ENCODE results near the gene THSD7B. TPM values are rescaled to one million over a fixed set of nuclear protein-coding genes. Genes with fewer than 3 reads are reported as not detected.

THSD7B gene
- total RNA-seq, 1 donor, result under 0.01 TPM

DNA sequence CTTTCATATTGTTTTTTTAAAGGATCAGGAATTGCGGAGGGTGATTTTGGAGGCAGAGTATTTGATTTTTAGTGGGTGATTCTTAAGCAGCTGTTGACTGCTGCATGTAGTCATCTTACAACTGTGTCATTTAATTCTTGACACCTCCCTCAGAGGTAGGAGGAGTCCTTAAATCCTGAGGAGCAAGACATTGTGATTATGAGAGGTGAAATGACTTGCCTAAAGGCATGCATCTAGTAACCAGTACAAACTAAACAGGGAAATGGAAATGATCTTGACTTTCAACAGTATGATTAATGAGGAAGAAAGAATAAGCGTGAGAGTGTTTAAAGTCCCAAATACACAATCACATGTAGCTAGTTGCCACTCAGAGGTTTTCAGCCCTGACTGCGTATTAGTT lies 440.7 kb downstream of the THSD7B start:
- Histone ChIP-seq H3K4me1 (ENCODE audit: insufficient read depth, low read length) (no peaks in the 10 kb centered on the region), H3K4me3 (ENCODE audit: insufficient read depth, low read length) (no peak overlapping the region), H3K36me3 (ENCODE audit: insufficient read depth, low read length) (no peaks in the 10 kb centered on the region), H3K27ac (ENCODE audit: low read depth, low read length) (no peak overlapping the region), H3K79me2 (ENCODE audit: insufficient read depth, low read length) (no peaks in the 10 kb centered on the region), H3K9me3 (ENCODE audit: low read depth, low read length) (no peaks in the 10 kb centered on the region), H4K20me1 (ENCODE audit: insufficient read depth, low read length) (no peaks in the 10 kb centered on the region), H3K4me2 (ENCODE audit: insufficient read depth, low read length) (no peak overlapping the region), H3K27me3 (ENCODE audit: insufficient read depth, low read length) (no peaks in the 10 kb centered on the region), H2AFZ (ENCODE audit: low read length) (no peak overlapping the region)
- TF ChIP-seq, protein P1, sequence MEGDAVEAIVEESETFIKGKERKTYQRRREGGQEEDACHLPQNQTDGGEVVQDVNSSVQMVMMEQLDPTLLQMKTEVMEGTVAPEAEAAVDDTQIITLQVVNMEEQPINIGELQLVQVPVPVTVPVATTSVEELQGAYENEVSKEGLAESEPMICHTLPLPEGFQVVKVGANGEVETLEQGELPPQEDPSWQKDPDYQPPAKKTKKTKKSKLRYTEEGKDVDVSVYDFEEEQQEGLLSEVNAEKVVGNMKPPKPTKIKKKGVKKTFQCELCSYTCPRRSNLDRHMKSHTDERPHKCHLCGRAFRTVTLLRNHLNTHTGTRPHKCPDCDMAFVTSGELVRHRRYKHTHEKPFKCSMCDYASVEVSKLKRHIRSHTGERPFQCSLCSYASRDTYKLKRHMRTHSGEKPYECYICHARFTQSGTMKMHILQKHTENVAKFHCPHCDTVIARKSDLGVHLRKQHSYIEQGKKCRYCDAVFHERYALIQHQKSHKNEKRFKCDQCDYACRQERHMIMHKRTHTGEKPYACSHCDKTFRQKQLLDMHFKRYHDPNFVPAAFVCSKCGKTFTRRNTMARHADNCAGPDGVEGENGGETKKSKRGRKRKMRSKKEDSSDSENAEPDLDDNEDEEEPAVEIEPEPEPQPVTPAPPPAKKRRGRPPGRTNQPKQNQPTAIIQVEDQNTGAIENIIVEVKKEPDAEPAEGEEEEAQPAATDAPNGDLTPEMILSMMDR (IDR thresholded peaks at IDR 0.05; ENCODE audit: extremely low read depth, low read depth, low read length), result no peak
- DNase-seq (ENCODE audit: insufficient read length, low spot score, missing footprints), result no peak

DNA sequence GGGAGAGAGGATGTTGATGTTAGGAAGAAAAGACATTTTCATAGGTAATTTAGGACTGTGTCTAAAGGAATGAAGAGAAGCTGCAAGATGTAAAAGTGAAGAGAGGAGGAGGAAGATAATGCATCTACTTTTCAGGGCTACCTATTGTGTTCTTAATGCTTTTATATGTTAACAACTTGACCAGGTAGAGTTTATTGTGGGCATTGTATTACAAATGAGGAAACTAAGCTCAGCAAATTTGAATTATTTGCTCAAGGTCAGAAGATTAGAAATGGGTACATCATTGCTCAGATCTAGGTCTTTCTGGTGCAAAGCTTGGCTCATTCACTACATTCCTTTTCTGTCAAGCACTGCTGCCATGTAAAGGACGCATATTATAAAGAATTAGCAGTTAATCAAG lies 441.7 kb downstream of the THSD7B start:
- Histone ChIP-seq H3K27me3 (ENCODE audit: insufficient read depth, low read length) (no peaks in the 10 kb centered on the region), H3K9me3 (ENCODE audit: low read depth, low read length) (no peaks in the 10 kb centered on the region), H3K4me1 (ENCODE audit: insufficient read depth, low read length) (no peaks in the 10 kb centered on the region), H3K79me2 (ENCODE audit: insufficient read depth, low read length) (no peaks in the 10 kb centered on the region), H3K27ac (ENCODE audit: low read depth, low read length) (no peak overlapping the region), H3K36me3 (ENCODE audit: insufficient read depth, low read length) (no peaks in the 10 kb centered on the region), H3K4me3 (ENCODE audit: insufficient read depth, low read length) (no peak overlapping the region), H3K4me2 (ENCODE audit: insufficient read depth, low read length) (no peak overlapping the region), H4K20me1 (ENCODE audit: insufficient read depth, low read length) (no peaks in the 10 kb centered on the region), H2AFZ (ENCODE audit: low read length) (no peak overlapping the region)
- no peak for DNase-seq (ENCODE audit: insufficient read length, low spot score, missing footprints)
- TF ChIP-seq, protein P1 (IDR thresholded peaks at IDR 0.05; ENCODE audit: extremely low read depth, low read depth, low read length), result no peak

DNA sequence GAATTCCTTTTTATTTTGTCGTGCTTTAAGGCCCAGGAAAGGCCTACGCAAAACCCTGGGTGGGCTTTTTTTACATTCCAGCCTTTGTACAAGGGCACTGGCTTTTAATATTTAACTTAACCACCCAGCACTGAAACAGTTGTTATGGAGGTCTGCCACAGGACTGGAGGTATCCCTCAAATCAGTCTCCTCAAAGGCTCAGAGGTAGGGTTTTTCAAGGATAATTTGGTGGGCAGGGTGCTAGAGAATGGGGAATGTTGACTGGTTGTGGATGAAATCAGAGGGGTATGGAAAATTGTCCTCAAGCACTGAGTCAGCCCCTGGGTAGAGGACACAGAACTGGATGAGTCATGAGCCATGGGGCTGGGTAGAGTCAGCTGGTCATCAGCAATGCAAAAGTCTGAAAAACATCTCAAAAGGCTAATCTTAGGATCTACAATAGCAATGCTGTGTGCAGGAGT lies 443.1 kb downstream of the THSD7B start:
- no peaks in the 10 kb centered on the region for H3K9me3 ChIP-seq (ENCODE audit: low read depth, low read length)
- no peak for DNase-seq (ENCODE audit: insufficient read length, low spot score, missing footprints)
- H3K27me3 ChIP-seq (ENCODE audit: insufficient read depth, low read length), result no peaks in the 10 kb centered on the region
- no peak overlapping the region for H3K4me2 ChIP-seq (ENCODE audit: insufficient read depth, low read length)
- H3K36me3 ChIP-seq (ENCODE audit: insufficient read depth, low read length), result no peaks in the 10 kb centered on the region
- H2AFZ ChIP-seq (ENCODE audit: low read length), result no peak overlapping the region
- H3K79me2 ChIP-seq (ENCODE audit: insufficient read depth, low read length), result no peaks in the 10 kb centered on the region
- no peak overlapping the region for H3K27ac ChIP-seq (ENCODE audit: low read depth, low read length)
- TF ChIP-seq, protein P1 (IDR thresholded peaks at IDR 0.05; ENCODE audit: extremely low read depth, low read depth, low read length), result no peak
- no peak overlapping the region for H3K4me3 ChIP-seq (ENCODE audit: insufficient read depth, low read length)
- H4K20me1 ChIP-seq (ENCODE audit: insufficient read depth, low read length), result no peaks in the 10 kb centered on the region
- no peaks in the 10 kb centered on the region for H3K4me1 ChIP-seq (ENCODE audit: insufficient read depth, low read length)

DNA sequence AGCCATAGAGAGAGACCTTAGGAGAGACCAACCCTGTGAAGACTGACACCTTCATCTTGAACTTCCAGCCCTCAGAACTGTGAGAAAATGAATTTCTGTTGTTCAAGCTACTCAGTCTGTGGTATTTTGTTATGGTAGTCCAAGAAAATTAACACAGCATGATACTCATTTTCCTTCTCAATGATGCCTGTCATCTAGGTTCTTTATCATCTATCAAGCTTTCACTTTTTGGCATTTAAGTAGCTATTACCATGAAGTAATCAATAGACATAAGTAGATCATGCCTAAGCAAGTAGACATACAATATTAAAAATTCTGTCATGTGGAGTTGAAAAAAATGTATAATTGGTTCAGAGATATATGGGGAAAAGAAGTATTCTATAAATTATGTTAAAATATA lies 444.7 kb downstream of the THSD7B start:
- Histone ChIP-seq H3K27me3 (ENCODE audit: insufficient read depth, low read length) (no peaks in the 10 kb centered on the region), H3K4me1 (ENCODE audit: insufficient read depth, low read length) (no peaks in the 10 kb centered on the region), H3K4me3 (ENCODE audit: insufficient read depth, low read length) (no peak overlapping the region), H2AFZ (ENCODE audit: low read length) (no peak overlapping the region), H3K27ac (ENCODE audit: low read depth, low read length) (no peak overlapping the region), H3K9me3 (ENCODE audit: low read depth, low read length) (no peaks in the 10 kb centered on the region), H3K79me2 (ENCODE audit: insufficient read depth, low read length) (no peaks in the 10 kb centered on the region), H3K36me3 (ENCODE audit: insufficient read depth, low read length) (no peaks in the 10 kb centered on the region), H3K4me2 (ENCODE audit: insufficient read depth, low read length) (no peak overlapping the region), H4K20me1 (ENCODE audit: insufficient read depth, low read length) (no peaks in the 10 kb centered on the region)
- TF ChIP-seq, protein P1 (IDR thresholded peaks at IDR 0.05; ENCODE audit: extremely low read depth, low read depth, low read length), result no peak
- DNase-seq (ENCODE audit: insufficient read length, low spot score, missing footprints), result no peak

All from osteoblast (primary cell).